ENCODE results near the gene CLDN5. TPM values are rescaled to one million over a fixed set of nuclear protein-coding genes. Genes with fewer than 3 reads are reported as not detected.

Gene CLDN5
- total and polyA plus RNA-seq, 2 of the 8 experiments (the other 6 are each of a cell fraction or from before 2014, with no cell fraction given): 1.2 to 1.6 TPM

GRCh38 chr22:19518635-19519034, 5.6 kb downstream of the CLDN5 start:
- H2BK20ac ChIP-seq (ENCODE audit: low read length): no peak overlapping the region
- H3K23ac ChIP-seq (ENCODE audit: insufficient read length): no peak overlapping the region
- POLR2A ChIA-PET (ENCODE audit: partially characterized antibody): interaction anchor here (1.1 kb wide), 1 partner anchor 111 kb away, joined by 4 read pairs; no protein-coding TSS in a partner anchor
- no peak overlapping the region for H3K14ac ChIP-seq (ENCODE audit: insufficient read length)
- H3K4me1 ChIP-seq (replicated peaks in 1 of 4; ENCODE audit: control insufficient read depth in 3 of 4, insufficient read depth in 4 of 4, low read length in 3 of 4): peaks cover 0 to 13% (median 9%) of the 10 kb centered on the region in 4 experiments; a peak in 6 of 7 replicates
- H3K79me1 ChIP-seq (ENCODE audit: low read depth, low read length): no peaks in the 10 kb centered on the region
- FAIRE-seq (no peak), DNase-seq (ENCODE audit: low read depth in 1 of 2, low spot score in 2 of 2) (no peak)
- H3K27me3 ChIP-seq (replicated peaks in 1 of 4; ENCODE audit: control insufficient read depth in 3 of 4, extremely low read depth in 1 of 4, insufficient read depth in 3 of 4, low read length in 3 of 4): peaks cover 0 to 20% (median 14%) of the 10 kb centered on the region in 4 experiments; a peak in 6 of 7 replicates
- peaks cover 9% of the 10 kb centered on the region; the same call in 1 of the 2 replicates for H3K23me2 ChIP-seq (ENCODE audit: low read depth, low read length)
- H2AK5ac ChIP-seq (ENCODE audit: low read depth, low read length): no peak overlapping the region
- no peak overlapping the region for H3K4ac ChIP-seq (replicated peaks; ENCODE audit: insufficient read length, low read depth, low read length)
- H2BK120ac ChIP-seq (replicated peaks; ENCODE audit: low read depth, low read length): no peak overlapping the region
- no peak overlapping the region for H3K4me2 ChIP-seq (ENCODE audit: insufficient read depth in 1 of 2, low read depth in 2 of 2, low read length in 2 of 2)
- no peak overlapping the region for H4K91ac ChIP-seq (replicated peaks; ENCODE audit: insufficient read length, low read length)
- H3K36me3 ChIP-seq (ENCODE audit: control insufficient read depth in 2 of 4, insufficient read depth in 4 of 4, low read length in 3 of 4): peaks cover 2 to 23% (median 7%) of the 10 kb centered on the region in 4 experiments; a peak in 7 of 8 replicates
- no peak overlapping the region for H2AFZ ChIP-seq (ENCODE audit: low read length)
- 93% methylated on average over 10 of the region's 10 CpGs; no CpG with 5 or more reads in 1 of the 2 experiments for WGBS, 2 experiments (ENCODE audit: extremely low coverage in 1 of 2, insufficient coverage in 1 of 2, insufficient read length in 1 of 2, insufficient replicate concordance in 2 of 2, low coverage in 1 of 2, low lambda C conversion rate in 2 of 2, missing lambda C conversion rate in 1 of 2)
- H3K79me2 ChIP-seq (ENCODE audit: control insufficient read depth in 1 of 2, insufficient read depth in 2 of 2, low read length in 2 of 2): no peaks in the 10 kb centered on the region
- H4K8ac ChIP-seq (ENCODE audit: extremely low read depth, insufficient read depth, low read length): no peak overlapping the region
- no peak overlapping the region for H3K9ac ChIP-seq (replicated peaks in 1 of 4; ENCODE audit: extremely low read depth in 1 of 4, low read depth in 3 of 4, low read length in 3 of 4)
- H3K18ac ChIP-seq (ENCODE audit: extremely low read depth, low read length): no peak overlapping the region
- H4K20me1 ChIP-seq (replicated peaks in 1 of 2; ENCODE audit: control insufficient read depth in 1 of 2, insufficient read depth in 2 of 2, low read length in 2 of 2): peaks cover 0 to 15% of the 10 kb centered on the region in 2 experiments
- no peak overlapping the region for H3K56ac ChIP-seq (replicated peaks; ENCODE audit: insufficient read length, low read depth, low read length)
- H2BK12ac ChIP-seq (ENCODE audit: low read depth, low read length): no peak overlapping the region
- CTCF ChIA-PET (ENCODE audit: partially characterized antibody): interaction anchor here (0.6 to 0.8 kb wide), 3 partner anchors 16 to 111 kb away, joined by 3 to 4 read pairs (median 3); no protein-coding TSS in a partner anchor
- H2BK5ac ChIP-seq (ENCODE audit: low read depth, low read length): no peak overlapping the region
- H3K4me3 ChIP-seq (ENCODE audit: extremely low read depth in 1 of 4, insufficient read depth in 2 of 4, low read depth in 3 of 4, low read length in 4 of 4): no peak overlapping the region
- H2BK15ac ChIP-seq (ENCODE audit: low read length): no peak overlapping the region
- no peak overlapping the region for H4K5ac ChIP-seq (ENCODE audit: insufficient read length, low read depth, low read length)
- TF ChIP-seq MAFK (IDR thresholded peaks at IDR 0.05; ENCODE audit: low read depth, low read length): no peak
- TF ChIP-seq KDM5A (IDR thresholded peaks at IDR 0.05; ENCODE audit: low read length): no peak
- TF ChIP-seq E2F6 (IDR thresholded peaks at IDR 0.05): no peak
- H3K27ac ChIP-seq (ENCODE audit: low read depth, low read length): no peak overlapping the region
- H3K9me3 ChIP-seq (ENCODE audit: insufficient read depth in 2 of 2, low read depth in 1 of 2, low read length in 1 of 2): no peaks in the 10 kb centered on the region

All from H1 (cell line).